ENCODE measurements around the gene RYR2. TPM values are rescaled to one million over a fixed set of nuclear protein-coding genes. Genes with fewer than 3 reads are reported as not detected.

Gene RYR2
- total and polyA plus RNA-seq, 8 donors = 0.25 to 33.5 (median 2.5) TPM

DNA sequence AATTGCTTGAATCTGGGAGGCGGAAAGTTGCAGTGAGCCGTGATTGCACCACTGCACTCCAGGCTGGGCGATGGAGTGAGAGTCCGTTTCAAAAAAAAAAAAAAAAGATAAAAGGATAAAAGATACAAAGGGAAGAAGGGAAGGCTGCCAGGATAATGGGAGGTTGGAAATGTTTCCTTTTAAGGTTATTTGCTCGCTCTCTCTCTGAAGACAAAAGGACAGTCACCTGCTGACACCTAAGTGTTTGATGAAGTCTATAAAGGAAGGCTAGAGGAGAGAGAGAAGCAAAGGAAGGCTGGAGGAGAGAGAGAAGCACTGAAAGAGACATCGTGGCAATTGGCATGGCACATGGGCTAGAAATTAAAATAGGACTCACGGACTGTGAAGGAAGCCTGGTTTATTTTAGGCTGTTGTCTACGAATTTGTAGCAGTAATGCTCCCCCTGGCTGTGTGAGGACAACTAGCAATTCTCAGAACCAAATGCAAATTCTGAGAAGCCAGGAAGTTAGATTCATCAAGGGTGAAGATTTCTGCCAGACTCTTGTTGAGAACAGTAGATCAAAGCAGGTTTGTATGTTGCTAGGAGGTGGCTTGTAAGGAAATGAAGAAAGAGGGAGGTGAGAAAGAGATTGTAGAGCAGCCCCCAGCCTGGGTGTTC, 694.5 kb downstream of the RYR2 start:
- intact Hi-C loops (cut with DNase I; ENCODE audit: low total_unique reads) = no loop called here
- DNase-seq = peak in 1 of 2 donors; percentile 61
- no peak for TF ChIP-seq EP300 (IDR thresholded peaks at IDR 0.05)
- TF ChIP-seq, protein P1, sequence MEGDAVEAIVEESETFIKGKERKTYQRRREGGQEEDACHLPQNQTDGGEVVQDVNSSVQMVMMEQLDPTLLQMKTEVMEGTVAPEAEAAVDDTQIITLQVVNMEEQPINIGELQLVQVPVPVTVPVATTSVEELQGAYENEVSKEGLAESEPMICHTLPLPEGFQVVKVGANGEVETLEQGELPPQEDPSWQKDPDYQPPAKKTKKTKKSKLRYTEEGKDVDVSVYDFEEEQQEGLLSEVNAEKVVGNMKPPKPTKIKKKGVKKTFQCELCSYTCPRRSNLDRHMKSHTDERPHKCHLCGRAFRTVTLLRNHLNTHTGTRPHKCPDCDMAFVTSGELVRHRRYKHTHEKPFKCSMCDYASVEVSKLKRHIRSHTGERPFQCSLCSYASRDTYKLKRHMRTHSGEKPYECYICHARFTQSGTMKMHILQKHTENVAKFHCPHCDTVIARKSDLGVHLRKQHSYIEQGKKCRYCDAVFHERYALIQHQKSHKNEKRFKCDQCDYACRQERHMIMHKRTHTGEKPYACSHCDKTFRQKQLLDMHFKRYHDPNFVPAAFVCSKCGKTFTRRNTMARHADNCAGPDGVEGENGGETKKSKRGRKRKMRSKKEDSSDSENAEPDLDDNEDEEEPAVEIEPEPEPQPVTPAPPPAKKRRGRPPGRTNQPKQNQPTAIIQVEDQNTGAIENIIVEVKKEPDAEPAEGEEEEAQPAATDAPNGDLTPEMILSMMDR (IDR thresholded peaks at IDR 0.05) = no peak
- no peak for TF ChIP-seq POLR2A (IDR thresholded peaks at IDR 0.05)

GRCh38 chr1:237737448-237737847, 695.5 kb downstream of the RYR2 start:
- intact Hi-C loops (cut with DNase I; ENCODE audit: low total_unique reads) = no loop called here
- no peak for DNase-seq
- H3K4me1 ChIP-seq = peaks cover 0 to 4% (median 0%) of the 10 kb centered on the region in 4 donors
- no peak overlapping the region for H3K27ac ChIP-seq
- H3K36me3 ChIP-seq = no peaks in the 10 kb centered on the region
- H3K4me3 ChIP-seq = no peak overlapping the region
- TF ChIP-seq POLR2A (IDR thresholded peaks at IDR 0.05) (no peak), POLR2AphosphoS5 (IDR thresholded peaks at IDR 0.05) (no peak), EP300 (IDR thresholded peaks at IDR 0.05) (no peak)
- TF ChIP-seq, protein P1 (IDR thresholded peaks at IDR 0.05) = no peak
- H3K9me3 ChIP-seq = no peaks in the 10 kb centered on the region
- H3K27me3 ChIP-seq = no peaks in the 10 kb centered on the region

More for the DNA sequence above, 694.5 kb downstream of the RYR2 start:
- H3K27me3 ChIP-seq = no peaks in the 10 kb centered on the region
- H3K27ac ChIP-seq = no peak overlapping the region
- H3K36me3 ChIP-seq = no peaks in the 10 kb centered on the region
- no peaks in the 10 kb centered on the region for H3K9me3 ChIP-seq
- 60 to 67% (median 63%) methylated on average over 8 of the region's 8 CpGs for WGBS, 5 donors
- H3K4me1 ChIP-seq = peaks cover 0 to 4% (median 0%) of the 10 kb centered on the region in 4 donors
- H3K4me3 ChIP-seq = no peak overlapping the region

- H3K4me3 ChIP-seq = no peak overlapping the region
- intact Hi-C loops (cut with DNase I; ENCODE audit: low total_unique reads) = no loop called here
- TF ChIP-seq POLR2A (IDR thresholded peaks at IDR 0.05) = no peak
- TF ChIP-seq, protein P1 (IDR thresholded peaks at IDR 0.05) = no peak
- TF ChIP-seq POLR2AphosphoS5 (IDR thresholded peaks at IDR 0.05) = no peak
- TF ChIP-seq EP300 (IDR thresholded peaks at IDR 0.05) = no peak
- H3K9me3 ChIP-seq = no peaks in the 10 kb centered on the region
- no peak overlapping the region for H3K27ac ChIP-seq
- no peak for DNase-seq
- WGBS, 5 donors = 78 to 91% (median 85%) methylated on average over 5 of the region's 5 CpGs
- H3K36me3 ChIP-seq = no peaks in the 10 kb centered on the region
- H3K4me1 ChIP-seq = peaks cover 0 to 4% (median 0%) of the 10 kb centered on the region in 4 donors
- no peaks in the 10 kb centered on the region for H3K27me3 ChIP-seq
Measured at GRCh38 chr1:237737938-237738610, 696.1 kb downstream of the RYR2 start.

- H3K27ac ChIP-seq = no peak overlapping the region
- no peaks in the 10 kb centered on the region for H3K9me3 ChIP-seq
- H3K27me3 ChIP-seq = no peaks in the 10 kb centered on the region
- WGBS, 5 donors = 64 to 77% (median 66%) methylated on average over 3 of the region's 3 CpGs
- no peak overlapping the region for H3K4me3 ChIP-seq
- peaks cover 0 to 4% (median 0%) of the 10 kb centered on the region in 4 donors for H3K4me1 ChIP-seq
- no peaks in the 10 kb centered on the region for H3K36me3 ChIP-seq
- no peak for DNase-seq
- TF ChIP-seq, protein P1 (IDR thresholded peaks at IDR 0.05) = no peak
- TF ChIP-seq POLR2A (IDR thresholded peaks at IDR 0.05) = no peak
- no peak for TF ChIP-seq POLR2AphosphoS5 (IDR thresholded peaks at IDR 0.05)
- TF ChIP-seq EP300 (IDR thresholded peaks at IDR 0.05) = no peak
- intact Hi-C loops (cut with DNase I; ENCODE audit: low total_unique reads) = no loop called here
Measured at GRCh38 chr1:237740846-237741245, 698.9 kb downstream of the RYR2 start.
